Gastrocnemius medialis (tissue), 4 donors: Measurements from ENCODE around the gene SHC3. TPM values are rescaled to one million over a fixed set of nuclear protein-coding genes. Genes with fewer than 3 reads are reported as not detected.

Experiments
- ATAC-seq, 2 donors: fragments of 150-250 bp; one replicate each; pipeline ENCODE4 v1.9.1; 2016
- DNase-seq, 2 donors: peaks; one replicate each; pipeline ENCODE4 v3.0.0-alpha.2; 2019
- H3K27ac ChIP-seq, 4 donors: fragments of 200-600 bp; sonication (generic); 1 replicate in 1 of 4; 2 replicates in 3 of 4; pipeline ENCODE4 v1.5.1; 2016 to 2018; ENCODE audit warnings: mild to moderate bottlenecking in 2 of 4, moderate library complexity in 1 of 4
- H3K27me3 ChIP-seq, 3 donors: fragments of 200-600 bp; sonication (generic) in 2 of 3; 1 replicate in 1 of 3; 2 replicates in 2 of 3; pipeline versions ENCODE4 v1.5.1 to v1.6.0; 2016 to 2019; ENCODE audit warnings: mild to moderate bottlenecking in 1 of 3, moderate library complexity in 1 of 3
- H3K36me3 ChIP-seq, 2 donors: fragments of 200-600 bp; sonication (generic) in 1 of 2; one replicate each; pipeline ENCODE4 v1.5.1; 2017 to 2018
- H3K4me1 ChIP-seq, 2 donors: fragments of 200-600 bp; sonication (generic) in 1 of 2; one replicate each; pipeline ENCODE4 v1.5.1; 2016 to 2017; ENCODE audit warnings: mild to moderate bottlenecking in 2 of 2
- H3K4me3 ChIP-seq, 4 donors: fragments of 200-600 bp; sonication (generic) in 3 of 4; 1 replicate in 1 of 4; 2 replicates in 3 of 4; pipeline ENCODE4 v1.5.1; 2016 to 2019; ENCODE audit warnings: mild to moderate bottlenecking in 2 of 4
- H3K9me3 ChIP-seq, 3 donors: fragments of 200-600 bp; sonication (generic) in 2 of 3; 1 replicate in 1 of 3; 2 replicates in 2 of 3; pipeline ENCODE4 v1.5.1; 2016 to 2019
- POLR2A ChIP-seq, 2 donors: fragments of 450-650 bp; IDR thresholded peaks; one replicate each; pipeline ENCODE4 v1.6.1; 2017; ENCODE audit warnings: antibody characterized with exemption in 2 of 2, mild to moderate bottlenecking in 2 of 2, moderate library complexity in 2 of 2
- in situ Hi-C, 4 donors: fragments of 200-750 bp; cut with MboI; loops; one replicate each; pipeline versions ENCODE4 v1.15.0 to v1.8.0; 2017; ENCODE audit warnings: low sequenced_read_pairs in 4 of 4
- intact Hi-C: fragments of 100-400 bp; cut with DNase I; formaldehyde crosslinking; loops from one replicate; pipeline ENCODE4 v1.15.1; 2023; ENCODE audit warnings: low total_unique reads
- total RNA-seq, 4 donors: library from RNA; depleted of rRNA; stranded (reverse); fragments of >200 nt; gene quantifications; one replicate each; pipeline versions ENCODE4 v1.1.0 to v1.2.3, GENCODE V29; 2016
- TF ChIP-seq, protein P1 (sequence below), 5 experiments: fragments of 450-650 bp in 3 of 5; fragments of 200-600 bp in 2 of 5; sonication (generic) in 2 of 5; IDR thresholded peaks in 4 of 5; conservative IDR thresholded peaks in 1 of 5; 1 replicate in 4 of 5; 2 replicates in 1 of 5; pipeline ENCODE4 v1.5.1; 2016 to 2019; ENCODE audit warnings: antibody characterized with exemption in 5 of 5, mild to moderate bottlenecking in 3 of 5, moderate library complexity in 3 of 5

SHC3 gene
- total RNA-seq, 4 donors from 2014 or later: 0.09 to 0.29 (median 0.15) TPM; not detected in 1

DNA sequence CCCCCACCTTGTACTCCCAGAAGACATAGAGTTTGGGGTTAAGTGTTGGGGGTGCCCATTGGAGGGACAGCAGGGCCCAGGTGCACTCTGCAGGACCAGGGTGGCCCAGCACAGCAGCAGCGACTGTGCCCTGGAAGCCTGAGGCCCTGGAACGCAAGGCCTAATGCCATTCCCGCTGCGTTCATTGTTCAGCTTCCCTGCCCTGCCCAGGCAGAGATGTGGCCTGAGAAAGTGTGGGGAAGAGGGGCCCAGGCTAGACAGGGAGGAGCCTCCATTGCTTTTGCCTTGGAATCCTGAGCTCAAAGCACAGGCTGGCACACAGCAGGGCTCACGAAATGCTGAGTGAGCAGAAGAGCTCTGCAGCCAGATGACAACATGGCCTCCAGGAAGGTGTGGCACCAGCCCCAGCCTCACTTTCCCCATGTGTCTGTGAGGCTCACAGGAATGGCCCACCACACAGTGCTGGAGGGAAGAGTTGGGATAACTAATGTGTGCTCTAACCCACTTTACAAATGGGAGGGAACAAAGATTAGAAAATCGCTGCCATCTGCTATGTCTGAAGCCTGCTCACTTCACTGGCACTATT, 168.0 kb downstream of the SHC3 start:
- Histone ChIP-seq H3K27ac (no peak overlapping the region), H3K36me3 (no peaks in the 10 kb centered on the region), H3K9me3 (no peaks in the 10 kb centered on the region), H3K4me1 (no peaks in the 10 kb centered on the region), H3K27me3 (no peaks in the 10 kb centered on the region), H3K4me3 (no peak overlapping the region)
- ATAC-seq (no peak), DNase-seq (no peak)
- TF ChIP-seq, protein P1, sequence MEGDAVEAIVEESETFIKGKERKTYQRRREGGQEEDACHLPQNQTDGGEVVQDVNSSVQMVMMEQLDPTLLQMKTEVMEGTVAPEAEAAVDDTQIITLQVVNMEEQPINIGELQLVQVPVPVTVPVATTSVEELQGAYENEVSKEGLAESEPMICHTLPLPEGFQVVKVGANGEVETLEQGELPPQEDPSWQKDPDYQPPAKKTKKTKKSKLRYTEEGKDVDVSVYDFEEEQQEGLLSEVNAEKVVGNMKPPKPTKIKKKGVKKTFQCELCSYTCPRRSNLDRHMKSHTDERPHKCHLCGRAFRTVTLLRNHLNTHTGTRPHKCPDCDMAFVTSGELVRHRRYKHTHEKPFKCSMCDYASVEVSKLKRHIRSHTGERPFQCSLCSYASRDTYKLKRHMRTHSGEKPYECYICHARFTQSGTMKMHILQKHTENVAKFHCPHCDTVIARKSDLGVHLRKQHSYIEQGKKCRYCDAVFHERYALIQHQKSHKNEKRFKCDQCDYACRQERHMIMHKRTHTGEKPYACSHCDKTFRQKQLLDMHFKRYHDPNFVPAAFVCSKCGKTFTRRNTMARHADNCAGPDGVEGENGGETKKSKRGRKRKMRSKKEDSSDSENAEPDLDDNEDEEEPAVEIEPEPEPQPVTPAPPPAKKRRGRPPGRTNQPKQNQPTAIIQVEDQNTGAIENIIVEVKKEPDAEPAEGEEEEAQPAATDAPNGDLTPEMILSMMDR (IDR thresholded peaks at IDR 0.05 in 4 of 5, conservative IDR thresholded peaks at IDR 0.05 in 1 of 5): no peak
- TF ChIP-seq POLR2A (IDR thresholded peaks at IDR 0.05): no peak
- in situ Hi-C loops: no loop called here
- intact Hi-C loops: no loop called here

DNA sequence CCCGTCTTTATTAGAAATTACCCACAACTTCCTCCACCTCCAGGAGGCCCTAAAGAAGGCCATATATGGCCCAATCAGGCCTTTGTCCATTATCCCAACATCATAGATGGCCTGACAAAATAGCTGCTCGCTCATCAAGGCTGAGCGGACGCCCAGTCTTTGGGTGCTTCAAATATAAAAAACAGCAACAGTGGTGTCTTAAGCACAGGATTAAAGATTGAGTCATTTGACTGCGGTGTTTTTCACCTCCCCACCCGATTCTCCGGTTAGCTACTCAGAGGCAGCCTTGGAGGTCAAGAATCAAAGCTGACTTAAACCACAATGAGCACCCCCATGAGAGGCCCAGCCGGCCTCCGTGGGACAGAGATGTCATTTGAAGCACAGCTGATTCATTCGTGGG, 168.6 kb downstream of the SHC3 start:
- no peaks in the 10 kb centered on the region for H3K4me1 ChIP-seq
- no peak overlapping the region for H3K27ac ChIP-seq
- in situ Hi-C loops: no loop called here
- ATAC-seq (no peak), DNase-seq (no peak)
- no peak for TF ChIP-seq POLR2A (IDR thresholded peaks at IDR 0.05)
- TF ChIP-seq, protein P1 (IDR thresholded peaks at IDR 0.05 in 4 of 5, conservative IDR thresholded peaks at IDR 0.05 in 1 of 5): no peak
- H3K4me3 ChIP-seq: no peak overlapping the region
- no peaks in the 10 kb centered on the region for H3K27me3 ChIP-seq
- intact Hi-C loops: no loop called here
- no peaks in the 10 kb centered on the region for H3K9me3 ChIP-seq
- H3K36me3 ChIP-seq: no peaks in the 10 kb centered on the region

DNA sequence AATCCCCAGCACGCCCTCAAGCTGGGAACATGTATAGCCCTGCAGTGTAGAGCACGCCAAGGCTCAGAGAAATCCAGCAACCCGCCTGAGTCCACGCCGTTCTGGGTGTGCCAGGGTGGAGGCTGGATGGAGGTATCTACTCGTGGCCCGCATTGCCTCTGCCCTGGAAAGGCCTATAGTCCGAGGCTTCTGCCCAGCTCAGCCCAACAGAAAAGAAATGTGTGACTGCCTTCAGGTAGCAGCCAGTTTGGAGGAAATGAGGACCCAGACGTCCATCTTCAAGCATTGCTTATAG, 169.1 kb downstream of the SHC3 start:
- no peak overlapping the region for H3K27ac ChIP-seq
- TF ChIP-seq, protein P1 (IDR thresholded peaks at IDR 0.05 in 4 of 5, conservative IDR thresholded peaks at IDR 0.05 in 1 of 5): no peak
- TF ChIP-seq POLR2A (IDR thresholded peaks at IDR 0.05): no peak
- intact Hi-C loops: no loop called here
- in situ Hi-C loops: loop anchor here in 2 of 4 donors (10.0 kb wide), 1 partner anchor 415 kb away; no protein-coding TSS in a partner anchor
- no peak for DNase-seq
- no peaks in the 10 kb centered on the region for H3K4me1 ChIP-seq
- no peaks in the 10 kb centered on the region for H3K27me3 ChIP-seq
- no peak overlapping the region for H3K4me3 ChIP-seq
- H3K9me3 ChIP-seq: no peaks in the 10 kb centered on the region
- no peak for ATAC-seq
- no peaks in the 10 kb centered on the region for H3K36me3 ChIP-seq

DNA sequence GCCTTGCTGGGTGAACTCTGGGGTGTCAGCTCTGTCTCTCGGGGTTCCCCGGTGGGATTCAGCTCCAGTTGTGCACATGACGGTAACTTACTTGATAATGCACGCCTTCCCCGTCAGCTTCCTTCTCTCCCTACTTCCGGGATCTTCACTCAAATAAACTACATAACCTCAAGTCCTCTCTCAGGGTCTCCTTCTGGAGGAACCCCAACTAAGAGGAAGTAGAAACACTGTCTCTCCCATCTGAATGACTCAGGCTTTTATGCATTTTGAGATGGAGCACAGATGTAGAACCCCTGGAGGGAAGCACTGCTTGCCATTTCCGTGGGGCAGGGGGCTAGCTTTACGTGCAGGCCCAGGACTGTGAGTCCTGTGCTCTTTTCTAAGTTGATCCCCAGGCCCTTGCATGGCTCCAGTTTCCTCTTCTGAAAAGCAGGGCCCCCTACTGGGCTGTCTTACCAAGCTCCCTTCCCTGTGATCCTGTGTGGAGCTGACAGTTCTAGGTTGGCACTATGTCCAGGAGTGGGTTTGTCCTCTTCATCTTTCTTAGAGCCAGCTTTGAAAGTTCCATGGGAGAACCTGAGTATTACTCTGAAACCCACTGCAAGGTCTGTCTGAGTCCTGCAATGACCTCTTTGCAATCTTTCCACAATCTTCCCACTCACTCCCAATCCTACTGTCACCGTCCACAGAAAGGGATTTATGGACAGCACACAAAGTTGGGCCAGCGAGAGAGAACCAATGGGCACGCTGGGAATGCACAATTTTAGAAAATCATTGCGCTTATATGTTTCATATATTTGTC, 169.7 kb downstream of the SHC3 start:
- no peaks in the 10 kb centered on the region for H3K27me3 ChIP-seq
- no peak for TF ChIP-seq POLR2A (IDR thresholded peaks at IDR 0.05)
- TF ChIP-seq, protein P1 (IDR thresholded peaks at IDR 0.05 in 4 of 5, conservative IDR thresholded peaks at IDR 0.05 in 1 of 5): no peak
- H3K9me3 ChIP-seq: no peaks in the 10 kb centered on the region
- no peak overlapping the region for H3K27ac ChIP-seq
- H3K4me3 ChIP-seq: no peak overlapping the region
- H3K4me1 ChIP-seq: no peaks in the 10 kb centered on the region
- in situ Hi-C loops: loop anchor here in 2 of 4 donors (10.0 kb wide), 1 partner anchor 414 kb away; no protein-coding TSS in a partner anchor
- ATAC-seq (no peak), DNase-seq (no peak)
- intact Hi-C loops: no loop called here
- H3K36me3 ChIP-seq: no peaks in the 10 kb centered on the region
